SH-SY5Y (cell line): ENCODE measurements around the gene KBTBD4.

Experiments
- GATA2 ChIP-seq: IDR thresholded peaks from 2 replicates; pipeline ENCODE4 v1.6.1; 2011; ENCODE audit warnings: mild to moderate bottlenecking, low read depth, low read length
- GATA3 ChIP-seq: IDR thresholded peaks from 2 replicates; pipeline ENCODE4 v1.6.1; 2011; ENCODE audit warnings: low read depth, mild to moderate bottlenecking, low read length, moderate library complexity

KBTBD4 gene

DNA sequence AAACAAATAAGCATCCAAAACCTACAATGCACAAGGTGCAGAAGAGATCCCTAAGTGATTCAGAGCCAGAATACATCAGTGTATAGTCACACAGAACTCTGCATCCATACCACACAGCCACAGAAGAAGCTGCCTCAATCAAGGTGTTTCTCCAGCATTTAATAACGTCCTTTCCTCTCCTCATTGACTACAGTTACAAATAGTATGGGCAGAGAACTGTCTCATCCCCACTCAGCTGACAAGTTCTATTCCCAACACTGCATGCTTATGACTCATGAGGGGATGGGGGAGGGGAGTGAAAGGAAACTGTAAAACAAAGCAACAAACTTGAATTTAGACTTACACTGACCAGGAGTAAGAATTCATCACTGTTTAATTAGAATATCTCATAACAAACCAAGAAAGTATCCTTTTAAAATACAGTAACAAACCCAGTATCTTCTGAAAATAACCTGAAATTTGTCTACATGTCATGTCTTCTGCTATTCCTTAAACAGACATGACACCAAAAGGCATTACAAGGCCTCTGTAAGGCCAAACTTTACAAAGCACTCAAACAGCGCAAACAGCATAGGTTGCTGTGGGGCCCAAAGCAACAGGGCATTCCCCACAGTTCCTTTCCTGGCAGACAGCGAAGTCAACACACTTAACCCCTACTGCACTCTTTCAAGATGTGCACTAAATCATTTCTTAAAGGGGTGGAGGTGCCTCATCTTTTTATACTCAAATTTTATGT is 55.1 kb downstream of the KBTBD4 start:
- no peak for TF ChIP-seq GATA3
- no peak for TF ChIP-seq GATA2
